Lung (tissue), 12 donors: ENCODE data around the gene CLASP1. TPM values are rescaled to one million over a fixed set of nuclear protein-coding genes. Genes with fewer than 3 reads are reported as not detected.
"Not testable (repeated sequence)": the region's sequence is repeated elsewhere in the genome, so short reads cannot be mapped to it uniquely, and the experiment has no call there.

Experiments
- ATAC-seq: fragments of 200-7000 bp; cut with Tn5 transposase; one replicate; pipeline ENCODE4 v1.9.1; 2020; ENCODE audit warnings: moderate number of reproducible peaks; ENCODE audit not compliant: insufficient read depth, low FRiP score
- DNase-seq, 3 donors: peaks; one replicate each; pipeline ENCODE4 v3.0.0-alpha.2; 2013 to 2017
- H3K27ac ChIP-seq, 2 donors: one replicate each; pipeline ENCODE4 v1.5.1; 2013; ENCODE audit warnings: mild to moderate bottlenecking in 2 of 2, moderate library complexity in 2 of 2, control low read depth in 1 of 2, inconsistent platforms in 1 of 2, low read depth in 1 of 2, low read length in 1 of 2
- H3K27me3 ChIP-seq, 3 donors: one replicate each; pipeline ENCODE4 v1.5.1; 2013; ENCODE audit warnings: low read length in 2 of 3; ENCODE audit not compliant: control insufficient read depth in 3 of 3, insufficient read depth in 3 of 3
- H3K36me3 ChIP-seq, 4 donors: one replicate each; pipeline ENCODE4 v1.5.1; 2013; ENCODE audit warnings: low read length in 4 of 4, mild to moderate bottlenecking in 1 of 4, moderate library complexity in 1 of 4; ENCODE audit not compliant: control insufficient read depth in 4 of 4, insufficient read depth in 4 of 4
- H3K4me1 ChIP-seq, 5 donors: one replicate each; pipeline ENCODE4 v1.5.1; 2013; ENCODE audit warnings: low read length in 5 of 5, mild to moderate bottlenecking in 2 of 5, moderate library complexity in 1 of 5; ENCODE audit not compliant: control insufficient read depth in 5 of 5, insufficient read depth in 5 of 5
- H3K4me3 ChIP-seq: one replicate; pipeline ENCODE4 v1.5.1; 2013; ENCODE audit warnings: mild to moderate bottlenecking, control low read depth, moderate library complexity
- H3K9ac ChIP-seq, 2 donors: one replicate each; pipeline ENCODE4 v1.5.1; 2013; ENCODE audit warnings: low read length in 2 of 2, control low read depth in 1 of 2; ENCODE audit not compliant: insufficient read depth in 1 of 2
- H3K9me3 ChIP-seq, 4 donors: one replicate each; pipeline ENCODE4 v1.5.1; 2013; ENCODE audit warnings: low read length in 3 of 4, mild to moderate bottlenecking in 1 of 4, moderate library complexity in 1 of 4; ENCODE audit not compliant: control insufficient read depth in 4 of 4, insufficient read depth in 3 of 4
- WGBS, 2 donors: extraction: QIAGEN DNeasy Blood & Tissue Kit; methylation state at CpG; one replicate each; pipeline ENCODE4 v1.1.7; 2013; 5-methylcytosine and 5-hydroxymethylcytosine counted together
- polyA plus RNA-seq, 2 donors: library from polyadenylated mRNA; stranded (reverse); fragments of 200-250 nt; gene quantifications; one replicate each; pipeline ENCODE4 v1.2.1, GENCODE V29; 2013
- total RNA-seq, 2 donors: library from RNA; depleted of rRNA in 1 of 2; stranded (reverse); fragments of >200 nt in 1 of 2; gene quantifications; one replicate each; pipeline ENCODE4 v1.2.1, GENCODE V29; 2014 to 2021
- TF ChIP-seq, protein P1 (sequence below): IDR thresholded peaks from 2 replicates; pipeline ENCODE4 v1.5.1; 2012; ENCODE audit warnings: mild to moderate bottlenecking; ENCODE audit errors: control extremely low read depth, extremely low read depth
- donor health status: control.
- donor health status: control.
- donor health status: Bipolar disorder and iron deficiency.
- donor health status: healthy.
- donor health status: DM: yes; HTN: yes; CAD: no.

The CLASP1 gene
- total and polyA plus RNA-seq, 4 donors: 7.4 to 128 (median 30.6) TPM

DNA sequence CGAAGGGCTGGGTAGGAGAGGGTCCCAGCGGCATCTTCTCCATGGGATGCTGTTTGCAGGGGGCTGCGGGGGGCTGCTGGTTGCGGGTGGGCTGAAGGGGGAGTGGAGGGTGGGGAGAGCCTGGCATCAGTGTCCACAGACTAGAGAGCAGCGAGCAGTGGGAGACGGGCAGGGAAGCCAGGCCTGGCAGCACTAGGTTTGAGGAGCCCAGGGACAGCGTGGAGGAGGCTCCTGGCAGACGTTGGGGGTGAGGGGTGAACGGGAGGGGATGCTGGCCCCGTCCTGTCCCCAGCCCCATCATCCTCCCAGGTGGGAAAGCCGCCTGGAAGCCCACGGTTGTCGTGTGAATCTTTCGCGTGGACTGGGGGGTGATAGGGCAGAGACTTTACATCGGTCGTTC, 316.0 kb downstream of the CLASP1 start:
- no peak for DNase-seq
- no peaks in the 10 kb centered on the region for H3K9me3 ChIP-seq
- 87 to 89% methylated on average over 17 of the region's 17 CpGs for WGBS, 2 donors
- H3K27ac ChIP-seq: no peak overlapping the region
- peaks cover 0 to 2% (median 0%) of the 10 kb centered on the region in 4 donors for H3K36me3 ChIP-seq
- H3K27me3 ChIP-seq: no peaks in the 10 kb centered on the region
- H3K4me3 ChIP-seq: no peak overlapping the region
- H3K4me1 ChIP-seq: no peaks in the 10 kb centered on the region
- TF ChIP-seq, protein P1, sequence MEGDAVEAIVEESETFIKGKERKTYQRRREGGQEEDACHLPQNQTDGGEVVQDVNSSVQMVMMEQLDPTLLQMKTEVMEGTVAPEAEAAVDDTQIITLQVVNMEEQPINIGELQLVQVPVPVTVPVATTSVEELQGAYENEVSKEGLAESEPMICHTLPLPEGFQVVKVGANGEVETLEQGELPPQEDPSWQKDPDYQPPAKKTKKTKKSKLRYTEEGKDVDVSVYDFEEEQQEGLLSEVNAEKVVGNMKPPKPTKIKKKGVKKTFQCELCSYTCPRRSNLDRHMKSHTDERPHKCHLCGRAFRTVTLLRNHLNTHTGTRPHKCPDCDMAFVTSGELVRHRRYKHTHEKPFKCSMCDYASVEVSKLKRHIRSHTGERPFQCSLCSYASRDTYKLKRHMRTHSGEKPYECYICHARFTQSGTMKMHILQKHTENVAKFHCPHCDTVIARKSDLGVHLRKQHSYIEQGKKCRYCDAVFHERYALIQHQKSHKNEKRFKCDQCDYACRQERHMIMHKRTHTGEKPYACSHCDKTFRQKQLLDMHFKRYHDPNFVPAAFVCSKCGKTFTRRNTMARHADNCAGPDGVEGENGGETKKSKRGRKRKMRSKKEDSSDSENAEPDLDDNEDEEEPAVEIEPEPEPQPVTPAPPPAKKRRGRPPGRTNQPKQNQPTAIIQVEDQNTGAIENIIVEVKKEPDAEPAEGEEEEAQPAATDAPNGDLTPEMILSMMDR: no peak
- ATAC-seq: no peak
- H3K9ac ChIP-seq: no peak overlapping the region

DNA sequence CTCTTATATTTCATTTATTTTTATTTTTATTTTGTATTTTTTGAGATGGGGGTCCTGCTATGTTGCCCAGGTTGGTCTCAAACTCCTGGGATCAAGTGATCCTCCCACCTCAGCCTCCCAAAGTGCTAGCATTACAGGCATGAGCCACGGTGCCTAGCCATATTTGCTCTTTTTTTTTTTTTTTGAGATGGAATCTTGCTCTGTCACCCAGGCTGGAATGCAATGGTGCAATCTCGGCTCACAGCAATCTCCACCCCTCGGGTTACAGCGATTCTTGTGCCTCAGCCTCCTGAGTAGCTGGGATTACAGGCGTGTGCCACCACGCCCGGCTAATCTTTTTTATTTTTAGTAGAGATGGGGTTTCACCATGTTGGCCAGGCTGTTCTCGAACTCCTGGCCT, 317.9 kb downstream of the CLASP1 start:
- H3K9me3 ChIP-seq, H3K4me1 ChIP-seq: not testable (repeated sequence)

GRCh38 chr2:121330921-121331320, 318.3 kb downstream of the CLASP1 start:
- 92 to 93% methylated on average over 15 of the region's 15 CpGs for WGBS, 2 donors
- Histone ChIP-seq H3K27ac (no peak overlapping the region), H3K4me3 (no peak overlapping the region), H3K9me3 (no peaks in the 10 kb centered on the region), H3K27me3 (no peaks in the 10 kb centered on the region), H3K36me3 (no peaks in the 10 kb centered on the region), H3K4me1 (no peaks in the 10 kb centered on the region), H3K9ac (no peak overlapping the region)
- TF ChIP-seq, protein P1: no peak
- DNase-seq: no peak
- ATAC-seq: no peak

More for the DNA sequence above, 317.9 kb downstream of the CLASP1 start:
- ATAC-seq, DNase-seq, H3K9ac ChIP-seq, H3K36me3 ChIP-seq, H3K4me3 ChIP-seq, H3K27ac ChIP-seq, H3K27me3 ChIP-seq: not testable (repeated sequence)
- WGBS, 2 donors: 82 to 91% methylated on average over 8 of the region's 8 CpGs

- H3K27me3 ChIP-seq: no peaks in the 10 kb centered on the region
- TF ChIP-seq, protein P1: no peak
These were observed 319.5 kb downstream of the CLASP1 start for GRCh38 chr2:121329786-121330185.

More at GRCh38 chr2:121329786-121330185, 319.5 kb downstream of the CLASP1 start:
- 93 to 97% methylated on average over 6 of the region's 6 CpGs for WGBS, 2 donors
- no peaks in the 10 kb centered on the region for H3K9me3 ChIP-seq
- ATAC-seq (no peak), DNase-seq (no peak)
- no peaks in the 10 kb centered on the region for H3K4me1 ChIP-seq
- no peak overlapping the region for H3K4me3 ChIP-seq
- H3K27ac ChIP-seq: no peak overlapping the region
- H3K9ac ChIP-seq: no peak overlapping the region
- no peaks in the 10 kb centered on the region for H3K36me3 ChIP-seq
